SK-N-SH treated with all-trans-retinoic acid at 6 μM for 48 hours (cell line): ENCODE data around the gene CALHM6.
A peak's percentile ranks its signal among the peaks of the same experiment; 100 is the strongest.

ENCODE experiments used
- ATAC-seq: fragments of 200-7000 bp; cut with Tn5 transposase; 3 replicates; pipeline ENCODE4 v1.9.1; 2020; ENCODE audit warnings: mild to moderate bottlenecking, moderate library complexity
- ARNTL ChIP-seq: fragments of 450-650 bp; formaldehyde crosslinking; IDR thresholded peaks from 2 replicates; pipeline ENCODE4 v1.5.0; 2020; ENCODE audit warnings: low read depth, mild to moderate bottlenecking, moderate library complexity, borderline replicate concordance
- BACH2 ChIP-seq: fragments of 250-450 bp; sonication (Bioruptor Pico); IDR thresholded peaks from 2 replicates; pipeline ENCODE4 v1.9.0; 2021; ENCODE audit warnings: mild to moderate bottlenecking, borderline replicate concordance
- CREB5 ChIP-seq: fragments of 250-450 bp; sonication (Bioruptor Pico); IDR thresholded peaks from 2 replicates; pipeline ENCODE4 v1.5.1; 2020; ENCODE audit warnings: low read depth, mild to moderate bottlenecking, moderate library complexity
- CSDC2 ChIP-seq: fragments of 250-450 bp; sonication (Bioruptor Pico); IDR thresholded peaks from 2 replicates; pipeline ENCODE4 v1.5.0; 2020; ENCODE audit warnings: mild to moderate bottlenecking, moderate library complexity
- ESRRG ChIP-seq: fragments of 250-450 bp; sonication (Bioruptor Pico); IDR thresholded peaks from 2 replicates; pipeline ENCODE4 v1.6.1; 2021; ENCODE audit warnings: mild to moderate bottlenecking
- ISL1 ChIP-seq: fragments of 250-450 bp; sonication (Bioruptor Pico); IDR thresholded peaks from 2 replicates; pipeline ENCODE4 v2.1.2; 2022; ENCODE audit warnings: mild to moderate bottlenecking, moderate library complexity
- POU6F1 ChIP-seq: fragments of 250-450 bp; sonication (Bioruptor Pico); IDR thresholded peaks from 2 replicates; pipeline ENCODE4 v1.8.0; 2021; ENCODE audit warnings: low read depth, mild to moderate bottlenecking, moderate library complexity, borderline replicate concordance
- PPARA ChIP-seq: fragments of 250-450 bp; sonication (Bioruptor Pico); IDR thresholded peaks from 2 replicates; pipeline ENCODE4 v1.5.0; 2020; ENCODE audit warnings: mild to moderate bottlenecking, borderline replicate concordance
- RARB ChIP-seq: fragments of 250-450 bp; sonication (Bioruptor Pico); IDR thresholded peaks from 2 replicates; pipeline ENCODE4 v1.8.0; 2021; ENCODE audit warnings: mild to moderate bottlenecking, moderate library complexity
- TCF4 ChIP-seq: fragments of 250-450 bp; sonication (Bioruptor Pico); IDR thresholded peaks from 2 replicates; pipeline ENCODE4 v1.8.0; 2021; ENCODE audit warnings: mild to moderate bottlenecking, moderate library complexity, borderline replicate concordance
- TOX ChIP-seq: fragments of 250-450 bp; sonication (Bioruptor Pico); IDR thresholded peaks from 2 replicates; pipeline ENCODE4 v1.8.0; 2021; ENCODE audit warnings: mild to moderate bottlenecking, moderate library complexity, borderline replicate concordance
- TSHZ2 ChIP-seq: fragments of 250-450 bp; sonication (Bioruptor Pico); IDR thresholded peaks from 2 replicates; pipeline ENCODE4 v1.5.0; 2020; ENCODE audit warnings: mild to moderate bottlenecking, moderate library complexity
- ZC3H10 ChIP-seq: fragments of 250-450 bp; sonication (Bioruptor Pico); IDR thresholded peaks from 2 replicates; pipeline ENCODE4 v1.5.1; 2021; ENCODE audit warnings: mild to moderate bottlenecking, moderate library complexity
- ZNF565 ChIP-seq: fragments of 450-650 bp; formaldehyde crosslinking; conservative IDR thresholded peaks from 2 replicates; pipeline ENCODE4 v1.5.0; 2020; ENCODE audit warnings: low read depth, mild to moderate bottlenecking, moderate library complexity
- ZNF8 ChIP-seq: fragments of 450-650 bp; formaldehyde crosslinking; IDR thresholded peaks from 2 replicates; pipeline ENCODE4 v1.5.0; 2020; ENCODE audit warnings: mild to moderate bottlenecking, moderate library complexity
- TF ChIP-seq, protein P1 (sequence below): fragments of 250-450 bp; sonication (Bioruptor Pico); IDR thresholded peaks from 2 replicates; pipeline ENCODE4 v1.5.1; 2021; ENCODE audit warnings: mild to moderate bottlenecking, moderate library complexity
- TF ChIP-seq, protein P2 (sequence below): fragments of 250-450 bp; sonication (Bioruptor Pico); IDR thresholded peaks from 2 replicates; pipeline ENCODE4 v1.8.0; 2020; ENCODE audit warnings: mild to moderate bottlenecking, moderate library complexity, borderline replicate concordance

Gene CALHM6

GRCh38 chr6:116413357-116413756, 47.8 kb upstream of the CALHM6 start:
- TF ChIP-seq ARNTL (CRISPR knock-in tag) (no peak), TCF4 (CRISPR knock-in tag) (peak; percentile 54; the same call in 1 of the 2 replicates)
- peak; percentile 65 for ATAC-seq

DNA sequence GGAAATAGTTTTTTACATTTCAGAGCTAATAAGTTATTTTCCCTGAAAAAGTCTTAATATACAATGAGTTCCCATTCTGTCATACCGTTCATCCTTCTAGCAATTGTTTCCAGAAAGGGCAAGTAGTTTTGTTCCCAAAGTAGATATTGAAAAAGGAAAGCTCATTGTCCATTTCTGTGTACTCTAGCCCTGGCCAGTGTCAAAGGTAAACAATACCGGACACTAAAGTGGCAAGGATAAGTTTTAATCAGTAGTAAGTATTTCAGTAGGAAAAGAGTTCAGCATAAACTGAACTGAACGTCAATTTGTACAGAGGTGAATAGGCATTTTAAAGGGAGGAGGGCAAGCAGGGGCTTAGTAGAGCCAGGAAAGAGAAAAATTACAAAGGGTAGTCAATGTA, 43.5 kb upstream of the CALHM6 start:
- TF ChIP-seq BACH2 (CRISPR knock-in tag) (no peak), TSHZ2 (CRISPR knock-in tag) (no peak), ZC3H10 (CRISPR knock-in tag) (no peak), ZNF8 (CRISPR knock-in tag) (no peak), ARNTL (CRISPR knock-in tag) (no peak), ISL1 (CRISPR knock-in tag) (no peak), ESRRG (CRISPR knock-in tag) (no peak), CSDC2 (CRISPR knock-in tag) (no peak), RARB (CRISPR knock-in tag) (no peak), PPARA (CRISPR knock-in tag) (no peak)
- TF ChIP-seq, protein P1, sequence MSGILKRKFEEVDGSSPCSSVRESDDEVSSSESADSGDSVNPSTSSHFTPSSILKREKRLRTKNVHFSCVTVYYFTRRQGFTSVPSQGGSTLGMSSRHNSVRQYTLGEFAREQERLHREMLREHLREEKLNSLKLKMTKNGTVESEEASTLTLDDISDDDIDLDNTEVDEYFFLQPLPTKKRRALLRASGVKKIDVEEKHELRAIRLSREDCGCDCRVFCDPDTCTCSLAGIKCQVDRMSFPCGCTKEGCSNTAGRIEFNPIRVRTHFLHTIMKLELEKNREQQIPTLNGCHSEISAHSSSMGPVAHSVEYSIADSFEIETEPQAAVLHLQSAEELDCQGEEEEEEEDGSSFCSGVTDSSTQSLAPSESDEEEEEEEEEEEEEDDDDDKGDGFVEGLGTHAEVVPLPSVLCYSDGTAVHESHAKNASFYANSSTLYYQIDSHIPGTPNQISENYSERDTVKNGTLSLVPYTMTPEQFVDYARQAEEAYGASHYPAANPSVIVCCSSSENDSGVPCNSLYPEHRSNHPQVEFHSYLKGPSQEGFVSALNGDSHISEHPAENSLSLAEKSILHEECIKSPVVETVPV (CRISPR knock-in tag), result no peak
- TF ChIP-seq, protein P2, sequence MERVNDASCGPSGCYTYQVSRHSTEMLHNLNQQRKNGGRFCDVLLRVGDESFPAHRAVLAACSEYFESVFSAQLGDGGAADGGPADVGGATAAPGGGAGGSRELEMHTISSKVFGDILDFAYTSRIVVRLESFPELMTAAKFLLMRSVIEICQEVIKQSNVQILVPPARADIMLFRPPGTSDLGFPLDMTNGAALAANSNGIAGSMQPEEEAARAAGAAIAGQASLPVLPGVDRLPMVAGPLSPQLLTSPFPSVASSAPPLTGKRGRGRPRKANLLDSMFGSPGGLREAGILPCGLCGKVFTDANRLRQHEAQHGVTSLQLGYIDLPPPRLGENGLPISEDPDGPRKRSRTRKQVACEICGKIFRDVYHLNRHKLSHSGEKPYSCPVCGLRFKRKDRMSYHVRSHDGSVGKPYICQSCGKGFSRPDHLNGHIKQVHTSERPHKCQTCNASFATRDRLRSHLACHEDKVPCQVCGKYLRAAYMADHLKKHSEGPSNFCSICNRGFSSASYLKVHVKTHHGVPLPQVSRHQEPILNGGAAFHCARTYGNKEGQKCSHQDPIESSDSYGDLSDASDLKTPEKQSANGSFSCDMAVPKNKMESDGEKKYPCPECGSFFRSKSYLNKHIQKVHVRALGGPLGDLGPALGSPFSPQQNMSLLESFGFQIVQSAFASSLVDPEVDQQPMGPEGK (CRISPR knock-in tag), result no peak
- TF ChIP-seq, all 23 proteins: peak for 0
- no peak for ATAC-seq

DNA sequence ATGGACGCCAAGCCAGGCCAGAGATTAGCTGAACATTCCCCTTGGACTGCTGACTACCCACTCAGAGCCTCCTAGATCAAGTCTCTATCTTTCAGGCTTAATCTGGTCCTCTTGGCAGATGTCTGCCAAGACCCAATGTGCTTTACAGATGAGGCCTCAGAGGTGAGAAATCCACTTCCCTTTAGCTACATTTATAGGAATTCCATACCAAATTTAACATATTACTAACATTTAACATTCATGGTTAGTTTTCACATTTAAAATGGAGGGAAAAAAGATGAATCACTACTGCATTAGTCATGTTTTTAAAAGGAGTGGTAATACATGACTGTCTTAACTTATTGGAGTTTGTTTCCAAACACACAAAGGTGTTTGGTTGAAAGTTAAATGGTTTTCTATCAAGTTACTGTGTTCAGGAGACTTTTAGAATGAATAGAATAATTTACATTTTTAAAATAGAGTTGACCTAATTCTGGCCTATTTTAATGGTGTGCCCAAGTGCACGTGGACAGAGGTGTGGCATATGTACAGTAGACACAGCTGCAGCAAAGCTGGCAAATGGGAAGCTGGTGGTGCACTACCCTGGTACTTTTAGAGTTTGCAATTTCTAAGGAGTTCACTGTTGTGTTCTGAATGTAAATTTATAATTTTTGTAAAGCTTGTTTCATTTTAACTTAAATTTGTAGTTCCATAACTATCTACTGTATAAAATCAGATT, 41.9 kb upstream of the CALHM6 start:
- TF ChIP-seq PPARA (CRISPR knock-in tag) (no peak), TCF4 (CRISPR knock-in tag) (no peak), TOX (CRISPR knock-in tag) (no peak), CREB5 (CRISPR knock-in tag) (no peak), POU6F1 (CRISPR knock-in tag) (no peak), ZNF565 (CRISPR knock-in tag) (no peak), ZC3H10 (CRISPR knock-in tag) (no peak), ZNF8 (CRISPR knock-in tag) (no peak)
- TF ChIP-seq, protein P2 (CRISPR knock-in tag), result no peak
- no peak for ATAC-seq
